ENCODE results near the gene PARD3B. TPM values are rescaled to one million over a fixed set of nuclear protein-coding genes. Genes with fewer than 3 reads are reported as not detected.

PARD3B gene
- total RNA-seq, 1 donor from 2014 or later, result 1.6 TPM

- FAIRE-seq (no peak), DNase-seq (ENCODE audit: low read depth) (no peak)
- Histone ChIP-seq H3K4me3 (ENCODE audit: low read depth, low read length) (no peak overlapping the region), H3K27me3 (ENCODE audit: control insufficient read depth, insufficient read depth, low read length) (no peaks in the 10 kb centered on the region), H3K36me3 (ENCODE audit: control insufficient read depth, insufficient read depth, low read length) (no peaks in the 10 kb centered on the region)
- no peak for TF ChIP-seq CTCF (IDR thresholded peaks at IDR 0.05; ENCODE audit: insufficient read depth, low read length, severe bottlenecking)
Observed at GRCh38 chr2:205640716-205641115, 1095.4 kb downstream of the PARD3B start.

- H3K4me3 ChIP-seq (ENCODE audit: low read depth, low read length), result no peak overlapping the region
- TF ChIP-seq CTCF (IDR thresholded peaks at IDR 0.05; ENCODE audit: insufficient read depth, low read length, severe bottlenecking), result no peak
- no peaks in the 10 kb centered on the region for H3K36me3 ChIP-seq (ENCODE audit: control insufficient read depth, insufficient read depth, low read length)
- FAIRE-seq (peak; percentile 55), DNase-seq (ENCODE audit: low read depth) (no peak)
- no peaks in the 10 kb centered on the region for H3K27me3 ChIP-seq (ENCODE audit: control insufficient read depth, insufficient read depth, low read length)
Observed at GRCh38 chr2:205642599-205643356, 1097.5 kb downstream of the PARD3B start.

GRCh38 chr2:205643391-205643885 lies 1098.2 kb downstream of the PARD3B start:
- H3K27me3 ChIP-seq (ENCODE audit: control insufficient read depth, insufficient read depth, low read length), result no peaks in the 10 kb centered on the region
- H3K4me3 ChIP-seq (ENCODE audit: low read depth, low read length), result no peak overlapping the region
- DNase-seq (ENCODE audit: low read depth) (no peak), FAIRE-seq (no peak)
- no peaks in the 10 kb centered on the region for H3K36me3 ChIP-seq (ENCODE audit: control insufficient read depth, insufficient read depth, low read length)
- TF ChIP-seq CTCF (IDR thresholded peaks at IDR 0.05; ENCODE audit: insufficient read depth, low read length, severe bottlenecking), result no peak

GRCh38 chr2:205644018-205644417 lies 1098.7 kb downstream of the PARD3B start:
- no peaks in the 10 kb centered on the region for H3K27me3 ChIP-seq (ENCODE audit: control insufficient read depth, insufficient read depth, low read length)
- no peak for TF ChIP-seq CTCF (IDR thresholded peaks at IDR 0.05; ENCODE audit: insufficient read depth, low read length, severe bottlenecking)
- H3K36me3 ChIP-seq (ENCODE audit: control insufficient read depth, insufficient read depth, low read length), result no peaks in the 10 kb centered on the region
- H3K4me3 ChIP-seq (ENCODE audit: low read depth, low read length), result no peak overlapping the region
- no peak for FAIRE-seq
- DNase-seq (ENCODE audit: low read depth), result peak; percentile 87

- FAIRE-seq (no peak), DNase-seq (ENCODE audit: low read depth) (no peak)
- H3K27me3 ChIP-seq (ENCODE audit: control insufficient read depth, insufficient read depth, low read length), result no peaks in the 10 kb centered on the region
Observed at GRCh38 chr2:205646680-205647079, 1101.4 kb downstream of the PARD3B start.

More at GRCh38 chr2:205646680-205647079, 1101.4 kb downstream of the PARD3B start:
- Histone ChIP-seq H3K36me3 (ENCODE audit: control insufficient read depth, insufficient read depth, low read length) (no peaks in the 10 kb centered on the region), H3K4me3 (ENCODE audit: low read depth, low read length) (no peak overlapping the region)
- TF ChIP-seq CTCF (IDR thresholded peaks at IDR 0.05; ENCODE audit: insufficient read depth, low read length, severe bottlenecking), result no peak

All from bronchial epithelial cell (primary cell).